ENCODE data around the gene ANKRD33.

The ANKRD33 gene

GRCh38 chr12:51895378-51896135, 7.7 kb downstream of the ANKRD33 start:
- Histone ChIP-seq H3K27ac (ENCODE audit: low read depth, low read length) (no peak overlapping the region), H3K9ac (ENCODE audit: low read depth, low read length) (no peak overlapping the region), H3K4me1 (ENCODE audit: control insufficient read depth, insufficient read depth, low read length) (no peaks in the 10 kb centered on the region)

DNA sequence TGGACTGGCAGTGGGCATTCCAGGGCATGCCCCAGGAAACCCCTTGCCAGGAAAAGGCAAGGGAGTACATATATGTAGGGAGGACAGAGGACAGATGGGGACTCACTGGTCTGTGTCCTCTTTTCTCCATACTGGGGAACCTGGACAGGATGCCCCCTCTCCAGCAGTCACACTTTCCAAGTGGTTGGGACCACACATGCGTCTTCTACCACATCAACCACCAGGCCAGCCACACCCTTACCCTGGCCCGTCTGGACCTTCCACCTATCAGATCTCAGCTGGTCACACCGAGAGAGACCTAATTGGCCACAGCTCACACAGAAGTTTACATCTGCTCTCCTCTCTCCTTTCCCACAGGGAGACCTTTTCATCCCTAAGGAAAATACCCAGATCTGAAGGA, 8.3 kb downstream of the ANKRD33 start:
- H3K36me3 ChIP-seq (ENCODE audit: control insufficient read depth, insufficient read depth, low read length): no peaks in the 10 kb centered on the region
- no peak overlapping the region for H3K4me3 ChIP-seq (ENCODE audit: low read depth, low read length)
- no peak overlapping the region for H3K27ac ChIP-seq (ENCODE audit: low read depth, low read length)
- no peak overlapping the region for H3K9ac ChIP-seq (ENCODE audit: low read depth, low read length)
- no peaks in the 10 kb centered on the region for H3K9me3 ChIP-seq (ENCODE audit: control insufficient read depth, insufficient read depth, low read length)
- H3K4me1 ChIP-seq (ENCODE audit: control insufficient read depth, insufficient read depth, low read length): no peaks in the 10 kb centered on the region
- no peaks in the 10 kb centered on the region for H3K27me3 ChIP-seq (ENCODE audit: control insufficient read depth, insufficient read depth, low read length)

More at GRCh38 chr12:51895378-51896135, 7.7 kb downstream of the ANKRD33 start:
- no peak overlapping the region for H3K4me3 ChIP-seq (ENCODE audit: low read depth, low read length)
- no peaks in the 10 kb centered on the region for H3K9me3 ChIP-seq (ENCODE audit: control insufficient read depth, insufficient read depth, low read length)
- H3K27me3 ChIP-seq (ENCODE audit: control insufficient read depth, insufficient read depth, low read length): no peaks in the 10 kb centered on the region
- H3K36me3 ChIP-seq (ENCODE audit: control insufficient read depth, insufficient read depth, low read length): no peaks in the 10 kb centered on the region

- H3K9me3 ChIP-seq (ENCODE audit: control insufficient read depth, insufficient read depth, low read length): no peaks in the 10 kb centered on the region
- no peaks in the 10 kb centered on the region for H3K4me1 ChIP-seq (ENCODE audit: control insufficient read depth, insufficient read depth, low read length)
- no peak overlapping the region for H3K4me3 ChIP-seq (ENCODE audit: low read depth, low read length)
- no peaks in the 10 kb centered on the region for H3K36me3 ChIP-seq (ENCODE audit: control insufficient read depth, insufficient read depth, low read length)
- H3K27ac ChIP-seq (ENCODE audit: low read depth, low read length): no peak overlapping the region
- H3K27me3 ChIP-seq (ENCODE audit: control insufficient read depth, insufficient read depth, low read length): no peaks in the 10 kb centered on the region
- H3K9ac ChIP-seq (ENCODE audit: low read depth, low read length): no peak overlapping the region
Measured at GRCh38 chr12:51897181-51897580, 9.3 kb downstream of the ANKRD33 start.

DNA sequence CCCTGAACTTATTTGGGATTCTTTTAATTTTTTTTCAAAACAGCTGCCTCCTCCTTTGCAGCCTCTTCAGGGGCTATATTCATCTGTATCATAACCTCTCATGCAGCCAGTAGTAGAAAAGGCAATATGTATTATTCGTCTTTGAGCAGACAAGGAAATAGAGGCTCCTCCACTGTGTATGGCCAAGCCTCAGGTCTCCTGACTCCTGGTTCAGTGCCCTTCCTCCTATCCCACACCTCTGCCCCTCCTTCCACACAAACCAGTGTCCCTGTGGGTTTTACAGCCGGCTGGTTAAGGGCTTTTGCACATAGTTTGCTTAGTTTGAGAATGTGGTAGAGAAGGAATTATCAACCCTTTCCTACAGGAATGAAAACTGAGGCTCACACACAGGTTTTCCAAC, 10.6 kb downstream of the ANKRD33 start:
- Histone ChIP-seq H3K27me3 (ENCODE audit: control insufficient read depth, insufficient read depth, low read length) (no peaks in the 10 kb centered on the region), H3K4me1 (ENCODE audit: control insufficient read depth, insufficient read depth, low read length) (no peaks in the 10 kb centered on the region), H3K9ac (ENCODE audit: low read depth, low read length) (no peak overlapping the region), H3K36me3 (ENCODE audit: control insufficient read depth, insufficient read depth, low read length) (no peaks in the 10 kb centered on the region), H3K27ac (ENCODE audit: low read depth, low read length) (no peak overlapping the region), H3K4me3 (ENCODE audit: low read depth, low read length) (no peak overlapping the region), H3K9me3 (ENCODE audit: control insufficient read depth, insufficient read depth, low read length) (no peaks in the 10 kb centered on the region)

GRCh38 chr12:51898937-51899336, 11.0 kb downstream of the ANKRD33 start:
- H3K9ac ChIP-seq (ENCODE audit: low read depth, low read length): no peak overlapping the region
- H3K36me3 ChIP-seq (ENCODE audit: control insufficient read depth, insufficient read depth, low read length): no peaks in the 10 kb centered on the region

DNA sequence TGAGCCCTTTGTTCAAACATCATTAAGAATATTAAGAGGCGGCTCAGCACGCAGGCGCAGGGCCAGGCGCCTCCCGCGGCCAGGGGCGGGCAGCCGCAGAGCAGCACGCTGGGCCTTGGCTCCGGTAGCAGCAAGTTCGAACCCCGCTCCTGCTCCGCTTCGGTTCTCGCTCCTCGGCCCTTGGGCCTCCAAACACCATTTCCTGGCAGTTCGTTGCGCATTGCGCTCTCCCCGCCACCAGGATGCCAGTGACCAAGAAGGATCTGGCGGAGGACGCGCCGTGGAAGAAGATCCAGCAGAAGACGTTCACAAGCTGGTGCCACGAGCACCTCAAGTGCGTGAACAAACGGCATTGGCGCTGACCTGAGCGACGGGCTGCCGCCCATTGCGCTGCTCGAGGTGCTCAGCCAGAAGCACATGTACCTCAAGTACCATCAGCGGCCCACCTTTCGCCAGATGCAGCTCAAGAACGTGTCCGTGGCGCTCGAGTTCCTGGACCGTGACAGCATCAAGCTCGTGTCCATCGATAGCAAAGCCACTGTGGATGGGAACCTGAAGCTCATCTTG, 12.5 kb downstream of the ANKRD33 start:
- Histone ChIP-seq H3K36me3 (ENCODE audit: control insufficient read depth, insufficient read depth, low read length) (no peaks in the 10 kb centered on the region), H3K27ac (ENCODE audit: low read depth, low read length) (no peak overlapping the region), H3K9me3 (ENCODE audit: control insufficient read depth, insufficient read depth, low read length) (no peaks in the 10 kb centered on the region), H3K9ac (ENCODE audit: low read depth, low read length) (no peak overlapping the region), H3K4me1 (ENCODE audit: control insufficient read depth, insufficient read depth, low read length) (no peaks in the 10 kb centered on the region), H3K4me3 (ENCODE audit: low read depth, low read length) (no peak overlapping the region), H3K27me3 (ENCODE audit: control insufficient read depth, insufficient read depth, low read length) (no peaks in the 10 kb centered on the region; the same call in 1 of the 2 replicates)

More at GRCh38 chr12:51898937-51899336, 11.0 kb downstream of the ANKRD33 start:
- no peaks in the 10 kb centered on the region for H3K4me1 ChIP-seq (ENCODE audit: control insufficient read depth, insufficient read depth, low read length)
- no peak overlapping the region for H3K4me3 ChIP-seq (ENCODE audit: low read depth, low read length)
- H3K27me3 ChIP-seq (ENCODE audit: control insufficient read depth, insufficient read depth, low read length): no peaks in the 10 kb centered on the region
- no peaks in the 10 kb centered on the region for H3K9me3 ChIP-seq (ENCODE audit: control insufficient read depth, insufficient read depth, low read length)
- no peak overlapping the region for H3K27ac ChIP-seq (ENCODE audit: low read depth, low read length)

GRCh38 chr12:51901121-51901817, 13.4 kb downstream of the ANKRD33 start:
- Histone ChIP-seq H3K27me3 (ENCODE audit: control insufficient read depth, insufficient read depth, low read length) (peaks cover 6% of the 10 kb centered on the region), H3K9me3 (ENCODE audit: control insufficient read depth, insufficient read depth, low read length) (no peaks in the 10 kb centered on the region), H3K4me1 (ENCODE audit: control insufficient read depth, insufficient read depth, low read length) (0 out of 2 replicates have a peak, but pooled peaks cover 3% of the 10 kb centered on the region), H3K9ac (ENCODE audit: low read depth, low read length) (no peak overlapping the region), H3K36me3 (ENCODE audit: control insufficient read depth, insufficient read depth, low read length) (no peaks in the 10 kb centered on the region), H3K4me3 (ENCODE audit: low read depth, low read length) (no peak overlapping the region), H3K27ac (ENCODE audit: low read depth, low read length) (no peak overlapping the region)

GRCh38 chr12:51901881-51902280, 14.0 kb downstream of the ANKRD33 start:
- Histone ChIP-seq H3K9ac (ENCODE audit: low read depth, low read length) (no peak overlapping the region), H3K27ac (ENCODE audit: low read depth, low read length) (no peak overlapping the region), H3K27me3 (ENCODE audit: control insufficient read depth, insufficient read depth, low read length) (peaks cover 12% of the 10 kb centered on the region), H3K4me3 (ENCODE audit: low read depth, low read length) (no peak overlapping the region), H3K36me3 (ENCODE audit: control insufficient read depth, insufficient read depth, low read length) (no peaks in the 10 kb centered on the region), H3K4me1 (ENCODE audit: control insufficient read depth, insufficient read depth, low read length) (0 out of 2 replicates have a peak, but pooled peaks cover 5% of the 10 kb centered on the region), H3K9me3 (ENCODE audit: control insufficient read depth, insufficient read depth, low read length) (no peaks in the 10 kb centered on the region)

GRCh38 chr12:51904951-51905470, 17.1 kb downstream of the ANKRD33 start:
- Histone ChIP-seq H3K27me3 (ENCODE audit: control insufficient read depth, insufficient read depth, low read length) (peaks cover 41% of the 10 kb centered on the region), H3K36me3 (ENCODE audit: control insufficient read depth, insufficient read depth, low read length) (no peaks in the 10 kb centered on the region), H3K27ac (ENCODE audit: low read depth, low read length) (no peak overlapping the region), H3K9me3 (ENCODE audit: control insufficient read depth, insufficient read depth, low read length) (no peaks in the 10 kb centered on the region), H3K4me3 (ENCODE audit: low read depth, low read length) (no peak overlapping the region), H3K9ac (ENCODE audit: low read depth, low read length) (no peak overlapping the region), H3K4me1 (ENCODE audit: control insufficient read depth, insufficient read depth, low read length) (0 out of 2 replicates have a peak, but pooled peaks cover 5% of the 10 kb centered on the region)

GRCh38 chr12:51905471-51906429, 17.8 kb downstream of the ANKRD33 start:
- H3K9ac ChIP-seq (ENCODE audit: low read depth, low read length): no peak overlapping the region
- no peaks in the 10 kb centered on the region for H3K36me3 ChIP-seq (ENCODE audit: control insufficient read depth, insufficient read depth, low read length)
- H3K9me3 ChIP-seq (ENCODE audit: control insufficient read depth, insufficient read depth, low read length): no peaks in the 10 kb centered on the region
- H3K27ac ChIP-seq (ENCODE audit: low read depth, low read length): no peak overlapping the region
- 0 out of 2 replicates have a peak, but pooled peaks cover 5% of the 10 kb centered on the region for H3K4me1 ChIP-seq (ENCODE audit: control insufficient read depth, insufficient read depth, low read length)
- no peak overlapping the region for H3K4me3 ChIP-seq (ENCODE audit: low read depth, low read length)
- peaks cover 48% of the 10 kb centered on the region for H3K27me3 ChIP-seq (ENCODE audit: control insufficient read depth, insufficient read depth, low read length)
